GM12892 (cell line): ENCODE measurements around the gene EMC10.

Source experiments
- POLR2A ChIP-seq: IDR thresholded peaks from 2 replicates; pipeline ENCODE4 v1.6.1; 2011; ENCODE audit warnings: low read depth, low read length, control low read depth
- POLR2AphosphoS5 ChIP-seq: IDR thresholded peaks from 2 replicates; pipeline ENCODE4 v1.6.1; 2011; ENCODE audit warnings: low read depth, low read length, control low read depth

- TF ChIP-seq POLR2AphosphoS5 (no peak), POLR2A (no peak)
These were observed 48.3 kb upstream of the EMC10 start for GRCh38 chr19:50427997-50428425.
